ENCODE data around the gene HDAC1.

Gene HDAC1

GRCh38 chr1:32334274-32334861 is 42.5 kb downstream of the HDAC1 start:
- H3K4me3 ChIP-seq (ENCODE audit: low read depth in 1 of 2, low read length in 2 of 2), result peak overlapping the region; percentile 50 to 64
- no peak overlapping the region for H3K9ac ChIP-seq (ENCODE audit: low read length)
- no peak overlapping the region for H3K27ac ChIP-seq (ENCODE audit: low read depth, low read length)
- peaks cover 0 to 7% of the 10 kb centered on the region in 2 donors for H3K27me3 ChIP-seq (ENCODE audit: control insufficient read depth in 1 of 2, insufficient read depth in 2 of 2, low read length in 2 of 2)
- H3K36me3 ChIP-seq (ENCODE audit: insufficient read depth, low read length), result peaks cover 35% of the 10 kb centered on the region
- peaks cover 7% of the 10 kb centered on the region for H3K4me1 ChIP-seq (ENCODE audit: insufficient read depth, low read length)
- no peaks in the 10 kb centered on the region for H3K9me3 ChIP-seq (ENCODE audit: low read length)

- H3K36me3 ChIP-seq (ENCODE audit: insufficient read depth, low read length), result peaks cover 28% of the 10 kb centered on the region
- H3K4me3 ChIP-seq (ENCODE audit: low read depth in 1 of 2, low read length in 2 of 2), result peak overlapping the region; percentile 50 to 64
- H3K27me3 ChIP-seq (ENCODE audit: control insufficient read depth in 1 of 2, insufficient read depth in 2 of 2, low read length in 2 of 2), result peaks cover 0 to 7% of the 10 kb centered on the region in 2 donors
- no peak overlapping the region for H3K9ac ChIP-seq (ENCODE audit: low read length)
- no peaks in the 10 kb centered on the region for H3K9me3 ChIP-seq (ENCODE audit: low read length)
- H3K4me1 ChIP-seq (ENCODE audit: insufficient read depth, low read length), result peaks cover 7% of the 10 kb centered on the region
- H3K27ac ChIP-seq (ENCODE audit: low read depth, low read length), result no peak overlapping the region
These were observed 43.1 kb downstream of the HDAC1 start for GRCh38 chr1:32334864-32335534.

- H3K27me3 ChIP-seq (ENCODE audit: control insufficient read depth in 1 of 2, insufficient read depth in 2 of 2, low read length in 2 of 2), result peaks cover 0 to 7% of the 10 kb centered on the region in 2 donors
- no peak overlapping the region for H3K9ac ChIP-seq (ENCODE audit: low read length)
- peaks cover 7% of the 10 kb centered on the region for H3K4me1 ChIP-seq (ENCODE audit: insufficient read depth, low read length)
- H3K27ac ChIP-seq (ENCODE audit: low read depth, low read length), result no peak overlapping the region
- H3K4me3 ChIP-seq (ENCODE audit: low read depth in 1 of 2, low read length in 2 of 2), result peak overlapping the region; percentile 50 to 64
- no peaks in the 10 kb centered on the region for H3K9me3 ChIP-seq (ENCODE audit: low read length)
- peaks cover 24% of the 10 kb centered on the region for H3K36me3 ChIP-seq (ENCODE audit: insufficient read depth, low read length)
These were observed 43.6 kb downstream of the HDAC1 start for GRCh38 chr1:32335535-32335789.

GRCh38 chr1:32335790-32336590 is 44.1 kb downstream of the HDAC1 start, which contains the start of gene MARCKSL1:
Gene MARCKSL1 (minus strand): TSS chr1:32336233. CDS start chr1:32336033, 200 bp downstream.
- H3K27ac ChIP-seq (ENCODE audit: low read depth, low read length), result no peak within 1 kb of the TSS
- H3K4me1 ChIP-seq (ENCODE audit: insufficient read depth, low read length), result peaks cover 7% of the 10 kb centered on the region
- peaks cover 18% of the 10 kb centered on the region for H3K36me3 ChIP-seq (ENCODE audit: insufficient read depth, low read length)
- no peaks in the 10 kb centered on the region for H3K9me3 ChIP-seq (ENCODE audit: low read length)
- peaks cover 0 to 7% of the 10 kb centered on the region in 2 donors for H3K27me3 ChIP-seq (ENCODE audit: control insufficient read depth in 1 of 2, insufficient read depth in 2 of 2, low read length in 2 of 2)
- H3K9ac ChIP-seq (ENCODE audit: low read length), result no peak within 1 kb of the TSS
- H3K4me3 ChIP-seq (ENCODE audit: low read depth in 1 of 2, low read length in 2 of 2), result peak within 1 kb of the TSS; percentile 50 to 64

- H3K9me3 ChIP-seq (ENCODE audit: low read length), result no peaks in the 10 kb centered on the region
- H3K4me1 ChIP-seq (ENCODE audit: insufficient read depth, low read length), result peaks cover 7% of the 10 kb centered on the region
- peak overlapping the region in 1 of 2 donors; percentile 43 for H3K4me3 ChIP-seq (ENCODE audit: low read depth in 1 of 2, low read length in 2 of 2)
- no peak overlapping the region for H3K27ac ChIP-seq (ENCODE audit: low read depth, low read length)
- no peak overlapping the region for H3K9ac ChIP-seq (ENCODE audit: low read length)
- H3K27me3 ChIP-seq (ENCODE audit: control insufficient read depth in 1 of 2, insufficient read depth in 2 of 2, low read length in 2 of 2), result peaks cover 0 to 7% of the 10 kb centered on the region in 2 donors
- H3K36me3 ChIP-seq (ENCODE audit: insufficient read depth, low read length), result peaks cover 13% of the 10 kb centered on the region
These were observed 44.7 kb downstream of the HDAC1 start for GRCh38 chr1:32336591-32336932.

GRCh38 chr1:32336963-32337675 is 45.2 kb downstream of the HDAC1 start:
- Histone ChIP-seq H3K36me3 (ENCODE audit: insufficient read depth, low read length) (peaks cover 7% of the 10 kb centered on the region), H3K27ac (ENCODE audit: low read depth, low read length) (no peak overlapping the region), H3K4me1 (ENCODE audit: insufficient read depth, low read length) (peaks cover 7% of the 10 kb centered on the region), H3K9ac (ENCODE audit: low read length) (no peak overlapping the region), H3K4me3 (ENCODE audit: low read depth in 1 of 2, low read length in 2 of 2) (no peak overlapping the region), H3K9me3 (ENCODE audit: low read length) (no peaks in the 10 kb centered on the region), H3K27me3 (ENCODE audit: control insufficient read depth in 1 of 2, insufficient read depth in 2 of 2, low read length in 2 of 2) (peaks cover 0 to 7% of the 10 kb centered on the region in 2 donors)

GRCh38 chr1:32337855-32338636 is 46.2 kb downstream of the HDAC1 start:
- Histone ChIP-seq H3K27me3 (ENCODE audit: control insufficient read depth in 1 of 2, insufficient read depth in 2 of 2, low read length in 2 of 2) (peaks cover 0 to 7% of the 10 kb centered on the region in 2 donors), H3K36me3 (ENCODE audit: insufficient read depth, low read length) (no peaks in the 10 kb centered on the region), H3K27ac (ENCODE audit: low read depth, low read length) (no peak overlapping the region), H3K4me3 (ENCODE audit: low read depth in 1 of 2, low read length in 2 of 2) (no peak overlapping the region), H3K9ac (ENCODE audit: low read length) (no peak overlapping the region), H3K9me3 (ENCODE audit: low read length) (no peaks in the 10 kb centered on the region), H3K4me1 (ENCODE audit: insufficient read depth, low read length) (peaks cover 7% of the 10 kb centered on the region)

- Histone ChIP-seq H3K27ac (ENCODE audit: low read depth, low read length) (no peak overlapping the region), H3K4me3 (ENCODE audit: low read depth in 1 of 2, low read length in 2 of 2) (no peak overlapping the region), H3K4me1 (ENCODE audit: insufficient read depth, low read length) (peaks cover 7% of the 10 kb centered on the region), H3K27me3 (ENCODE audit: control insufficient read depth in 1 of 2, insufficient read depth in 2 of 2, low read length in 2 of 2) (peaks cover 0 to 7% of the 10 kb centered on the region in 2 donors), H3K36me3 (ENCODE audit: insufficient read depth, low read length) (no peaks in the 10 kb centered on the region), H3K9me3 (ENCODE audit: low read length) (no peaks in the 10 kb centered on the region), H3K9ac (ENCODE audit: low read length) (no peak overlapping the region)
These were observed 46.8 kb downstream of the HDAC1 start for GRCh38 chr1:32338637-32339145.

GRCh38 chr1:32339363-32339978 is 47.6 kb downstream of the HDAC1 start:
- Histone ChIP-seq H3K4me3 (ENCODE audit: low read depth in 1 of 2, low read length in 2 of 2) (no peak overlapping the region), H3K36me3 (ENCODE audit: insufficient read depth, low read length) (no peaks in the 10 kb centered on the region), H3K4me1 (ENCODE audit: insufficient read depth, low read length) (peaks cover 5% of the 10 kb centered on the region), H3K9ac (ENCODE audit: low read length) (no peak overlapping the region), H3K27ac (ENCODE audit: low read depth, low read length) (no peak overlapping the region), H3K9me3 (ENCODE audit: low read length) (no peaks in the 10 kb centered on the region), H3K27me3 (ENCODE audit: control insufficient read depth in 1 of 2, insufficient read depth in 2 of 2, low read length in 2 of 2) (peaks cover 0 to 5% of the 10 kb centered on the region in 2 donors)

GRCh38 chr1:32341186-32341757 is 49.4 kb downstream of the HDAC1 start:
- no peak overlapping the region for H3K4me3 ChIP-seq (ENCODE audit: low read depth in 1 of 2, low read length in 2 of 2)
- no peaks in the 10 kb centered on the region for H3K9me3 ChIP-seq (ENCODE audit: low read length)
- no peaks in the 10 kb centered on the region for H3K36me3 ChIP-seq (ENCODE audit: insufficient read depth, low read length)
- no peak overlapping the region for H3K9ac ChIP-seq (ENCODE audit: low read length)
- no peaks in the 10 kb centered on the region for H3K27me3 ChIP-seq (ENCODE audit: control insufficient read depth in 1 of 2, insufficient read depth in 2 of 2, low read length in 2 of 2)
- no peak overlapping the region for H3K27ac ChIP-seq (ENCODE audit: low read depth, low read length)
- H3K4me1 ChIP-seq (ENCODE audit: insufficient read depth, low read length), result no peaks in the 10 kb centered on the region

Measured in muscle layer of colon (tissue), 2 donors.